Astrocyte (in vitro differentiated cells and primary cell): ENCODE results near the gene OR4K2. TPM values are rescaled to one million over a fixed set of nuclear protein-coding genes. Genes with fewer than 3 reads are reported as not detected.

Experiments used
- DNase-seq: peaks from one replicate; pipeline ENCODE4 v3.0.0-alpha.2; 2010; ENCODE audit warnings: low read depth
- FAIRE-seq: peaks from 2 replicates; lab custom pipeline; 2011; peaks lifted over from hg19 to GRCh38; lab: Jason Lieb, UNC
- H2AFZ ChIP-seq: 2 replicates; pipeline ENCODE4 v1.6.0; 2012; ENCODE audit warnings: low read depth, low read length, inconsistent platforms
- H3K27ac ChIP-seq: 2 replicates; pipeline ENCODE4 v1.5.1; 2011; ENCODE audit warnings: low read depth, low read length, inconsistent platforms
- H3K27me3 ChIP-seq: 2 replicates; pipeline ENCODE4 v1.6.0; 2011; ENCODE audit warnings: low read length, inconsistent platforms; ENCODE audit not compliant: insufficient read depth
- H3K36me3 ChIP-seq: 2 replicates; pipeline ENCODE4 v1.5.1; 2011; ENCODE audit warnings: low read length, inconsistent platforms; ENCODE audit not compliant: insufficient read depth
- H3K4me1 ChIP-seq: 2 replicates; pipeline ENCODE4 v1.5.1; 2011; ENCODE audit warnings: low read length, inconsistent platforms; ENCODE audit not compliant: insufficient read depth
- H3K4me2 ChIP-seq: 2 replicates; pipeline ENCODE4 v1.6.0; 2012; ENCODE audit warnings: low read length, inconsistent platforms
- H3K4me3 ChIP-seq: 2 replicates; pipeline ENCODE4 v1.5.1; 2011; ENCODE audit warnings: low read depth, mild to moderate bottlenecking, low read length, inconsistent platforms; ENCODE audit not compliant: insufficient read depth
- H3K79me2 ChIP-seq: 2 replicates; pipeline ENCODE4 v1.6.0; 2012; ENCODE audit warnings: mild to moderate bottlenecking, low read length, inconsistent platforms; ENCODE audit not compliant: insufficient read depth
- H3K9ac ChIP-seq: 2 replicates; pipeline ENCODE4 v1.6.0; 2012; ENCODE audit warnings: mild to moderate bottlenecking, low read length, inconsistent platforms
- H3K9me3 ChIP-seq: 2 replicates; pipeline ENCODE4 v1.5.1; 2012; ENCODE audit warnings: low read depth, mild to moderate bottlenecking, low read length, inconsistent platforms; ENCODE audit not compliant: insufficient read depth
- H4K20me1 ChIP-seq: 2 replicates; pipeline ENCODE4 v1.6.0; 2012; ENCODE audit warnings: low read length, inconsistent platforms; ENCODE audit not compliant: insufficient read depth
- H3K27ac Mint-ChIP-seq: one replicate; pipeline ENCODE4 v1.8.0; 2021; ENCODE audit warnings: mild to moderate bottlenecking, mixed read lengths; ENCODE audit not compliant: unreplicated experiment
- H3K27me3 Mint-ChIP-seq: one replicate; pipeline ENCODE4 v1.8.0; 2021; ENCODE audit warnings: low read depth, mixed read lengths; ENCODE audit not compliant: unreplicated experiment
- H3K36me3 Mint-ChIP-seq: one replicate; pipeline ENCODE4 v1.8.0; 2021; ENCODE audit warnings: low read depth, mixed read lengths; ENCODE audit not compliant: unreplicated experiment
- H3K4me1 Mint-ChIP-seq: one replicate; pipeline ENCODE4 v1.8.0; 2021; ENCODE audit warnings: low read depth, mixed read lengths; ENCODE audit not compliant: unreplicated experiment
- H3K4me3 Mint-ChIP-seq: one replicate; pipeline ENCODE4 v1.8.0; 2021; ENCODE audit warnings: mild to moderate bottlenecking, moderate library complexity, mixed read lengths; ENCODE audit not compliant: unreplicated experiment
- H3K9me3 Mint-ChIP-seq: one replicate; pipeline ENCODE4 v1.8.0; 2021; ENCODE audit warnings: mild to moderate bottlenecking, mixed read lengths; ENCODE audit not compliant: unreplicated experiment
- EZH2 ChIP-seq: IDR thresholded peaks from 2 replicates; pipeline ENCODE4 v1.6.1; 2012; ENCODE audit warnings: mild to moderate bottlenecking, low read length, inconsistent platforms; ENCODE audit not compliant: insufficient read depth
- total RNA-seq: library from RNA; stranded (reverse); gene quantifications from 2 replicates; pipeline ENCODE4 v1.2.1, GENCODE V29; 2021
- TF ChIP-seq, protein P1 (sequence below): IDR thresholded peaks from 2 replicates; pipeline ENCODE4 v1.5.1; 2011; ENCODE audit warnings: low read depth, mild to moderate bottlenecking, inconsistent platforms, low read length, moderate library complexity; ENCODE audit not compliant: insufficient read depth

Gene OR4K2
- total RNA-seq, 1 donor from 2014 or later = not detected

DNA sequence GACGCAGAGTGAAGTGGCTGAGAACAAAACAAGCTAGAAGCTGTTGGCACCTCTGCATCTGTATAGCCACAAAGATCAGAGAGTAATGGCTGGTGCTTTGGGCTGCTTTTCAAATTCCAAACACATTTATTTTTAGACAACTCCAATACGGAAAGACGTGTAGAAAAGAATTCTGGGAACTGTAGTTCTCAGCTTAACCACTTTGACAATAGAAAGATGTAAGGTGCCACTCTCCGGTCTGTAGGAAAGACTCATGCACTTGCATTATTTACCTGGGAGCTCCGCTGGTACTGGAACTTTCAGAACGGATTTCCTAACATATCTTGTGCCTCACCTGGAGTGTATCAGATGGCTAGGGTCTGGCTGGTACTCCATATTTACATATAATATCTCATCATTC, 1.8 kb upstream of the OR4K2 start:
- no peak for DNase-seq
- Histone ChIP-seq H3K4me1 (no peaks in the 10 kb centered on the region), H2AFZ (no peak overlapping the region), H3K36me3 (no peaks in the 10 kb centered on the region), H3K4me3 (no peak overlapping the region), H3K9me3 (peaks cover 8% of the 10 kb centered on the region), H3K27ac (no peak overlapping the region), H4K20me1 (no peaks in the 10 kb centered on the region), H3K9ac (no peak overlapping the region), H3K27me3 (no peaks in the 10 kb centered on the region), H3K4me2 (no peak overlapping the region), H3K79me2 (no peaks in the 10 kb centered on the region)
- no peak for FAIRE-seq
- Mint-ChIP-seq H3K36me3 (no peaks in the 10 kb centered on the region), H3K27ac (no peak overlapping the region), H3K9me3 (peaks cover 2% of the 10 kb centered on the region), H3K4me1 (no peaks in the 10 kb centered on the region), H3K4me3 (no peak overlapping the region), H3K27me3 (no peaks in the 10 kb centered on the region)
- TF ChIP-seq, protein P1, sequence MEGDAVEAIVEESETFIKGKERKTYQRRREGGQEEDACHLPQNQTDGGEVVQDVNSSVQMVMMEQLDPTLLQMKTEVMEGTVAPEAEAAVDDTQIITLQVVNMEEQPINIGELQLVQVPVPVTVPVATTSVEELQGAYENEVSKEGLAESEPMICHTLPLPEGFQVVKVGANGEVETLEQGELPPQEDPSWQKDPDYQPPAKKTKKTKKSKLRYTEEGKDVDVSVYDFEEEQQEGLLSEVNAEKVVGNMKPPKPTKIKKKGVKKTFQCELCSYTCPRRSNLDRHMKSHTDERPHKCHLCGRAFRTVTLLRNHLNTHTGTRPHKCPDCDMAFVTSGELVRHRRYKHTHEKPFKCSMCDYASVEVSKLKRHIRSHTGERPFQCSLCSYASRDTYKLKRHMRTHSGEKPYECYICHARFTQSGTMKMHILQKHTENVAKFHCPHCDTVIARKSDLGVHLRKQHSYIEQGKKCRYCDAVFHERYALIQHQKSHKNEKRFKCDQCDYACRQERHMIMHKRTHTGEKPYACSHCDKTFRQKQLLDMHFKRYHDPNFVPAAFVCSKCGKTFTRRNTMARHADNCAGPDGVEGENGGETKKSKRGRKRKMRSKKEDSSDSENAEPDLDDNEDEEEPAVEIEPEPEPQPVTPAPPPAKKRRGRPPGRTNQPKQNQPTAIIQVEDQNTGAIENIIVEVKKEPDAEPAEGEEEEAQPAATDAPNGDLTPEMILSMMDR = no peak
- TF ChIP-seq EZH2 = no peak

DNA sequence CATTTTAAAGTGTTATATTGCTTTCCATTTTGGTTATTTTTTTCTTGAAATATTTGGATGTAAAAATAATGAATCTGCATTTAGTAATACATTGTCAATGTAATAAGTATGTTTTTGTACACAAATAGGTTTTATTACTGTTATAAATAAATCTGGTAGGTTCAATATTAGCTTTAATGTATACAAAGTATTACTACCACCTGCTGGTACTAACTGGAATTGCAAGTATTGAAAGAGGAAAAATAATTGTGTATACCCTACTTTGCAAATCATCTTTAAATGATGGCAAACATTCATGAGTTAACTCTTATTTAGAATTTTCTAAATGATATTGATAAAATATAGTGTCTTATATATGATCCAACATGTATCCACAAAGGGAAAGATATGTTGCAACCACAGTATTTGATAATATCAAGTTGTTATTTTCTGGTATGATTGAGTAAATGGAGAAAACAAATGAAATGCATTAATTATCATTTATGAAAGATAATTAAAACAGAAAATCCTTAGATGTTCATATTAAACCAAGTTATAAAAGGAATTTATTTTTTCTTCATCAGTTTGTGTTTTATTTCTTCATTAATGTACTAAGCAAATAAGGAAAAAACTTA, 3.2 kb downstream of the OR4K2 start:
- no peak for FAIRE-seq
- no peaks in the 10 kb centered on the region for H3K79me2 ChIP-seq
- H3K4me1 Mint-ChIP-seq = no peaks in the 10 kb centered on the region
- no peaks in the 10 kb centered on the region for H3K9me3 Mint-ChIP-seq
- peaks cover 7% of the 10 kb centered on the region for H3K9me3 ChIP-seq
- H3K4me2 ChIP-seq = no peak overlapping the region
- H3K4me3 ChIP-seq = no peak overlapping the region
- no peak overlapping the region for H3K27ac ChIP-seq
- no peak overlapping the region for H3K4me3 Mint-ChIP-seq
- TF ChIP-seq, protein P1 = peak; percentile 26
- no peak for TF ChIP-seq EZH2
- no peak for DNase-seq
- H4K20me1 ChIP-seq = no peaks in the 10 kb centered on the region
- no peaks in the 10 kb centered on the region for H3K36me3 Mint-ChIP-seq
- H3K27me3 ChIP-seq = no peaks in the 10 kb centered on the region
- no peak overlapping the region for H3K9ac ChIP-seq
- no peak overlapping the region for H2AFZ ChIP-seq
- no peaks in the 10 kb centered on the region for H3K4me1 ChIP-seq
- no peaks in the 10 kb centered on the region for H3K36me3 ChIP-seq
- H3K27me3 Mint-ChIP-seq = no peaks in the 10 kb centered on the region
- H3K27ac Mint-ChIP-seq = no peak overlapping the region

DNA sequence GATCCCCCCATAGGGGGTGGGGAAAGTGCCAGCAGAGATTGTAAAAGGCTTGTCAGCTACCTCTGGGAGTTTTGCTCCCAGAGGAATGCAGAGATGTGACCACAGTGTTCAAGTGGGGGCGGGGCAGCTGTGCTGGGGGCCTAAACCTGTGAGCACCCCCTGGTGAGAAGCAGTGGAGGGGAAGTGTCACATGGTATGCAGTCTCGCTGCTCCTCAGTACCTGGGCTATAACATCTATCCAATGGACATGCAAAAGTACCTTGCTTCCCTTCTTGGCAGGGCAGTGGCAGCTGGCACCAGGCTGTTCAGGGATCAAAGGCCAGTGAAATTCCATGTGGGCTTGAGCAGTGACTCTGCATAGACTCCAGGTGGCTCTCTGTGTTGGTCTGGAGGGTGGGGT, 20.3 kb downstream of the OR4K2 start:
- Mint-ChIP-seq H3K27ac (no peak overlapping the region), H3K9me3 (peaks cover 16% of the 10 kb centered on the region), H3K4me1 (no peaks in the 10 kb centered on the region), H3K36me3 (no peaks in the 10 kb centered on the region), H3K4me3 (no peak overlapping the region), H3K27me3 (no peaks in the 10 kb centered on the region)
- peaks cover 24% of the 10 kb centered on the region for H3K9me3 ChIP-seq
- no peak overlapping the region for H3K27ac ChIP-seq
- H3K4me1 ChIP-seq = no peaks in the 10 kb centered on the region
- H2AFZ ChIP-seq = no peak overlapping the region
- H4K20me1 ChIP-seq = no peaks in the 10 kb centered on the region
- H3K9ac ChIP-seq = no peak overlapping the region
- H3K79me2 ChIP-seq = no peaks in the 10 kb centered on the region
- TF ChIP-seq EZH2 = no peak
- TF ChIP-seq, protein P1 = no peak
- no peak overlapping the region for H3K4me2 ChIP-seq
- FAIRE-seq (no peak), DNase-seq (no peak)
- no peaks in the 10 kb centered on the region for H3K36me3 ChIP-seq
- no peaks in the 10 kb centered on the region for H3K27me3 ChIP-seq
- no peak overlapping the region for H3K4me3 ChIP-seq
